Esophagus muscularis mucosa (tissue), 4 donors: ENCODE data around the gene NT5M. TPM values are rescaled to one million over a fixed set of nuclear protein-coding genes. Genes with fewer than 3 reads are reported as not detected.

Experiments
- DNase-seq: peaks from one replicate; pipeline ENCODE4 v3.0.0-alpha.2; 2017; ENCODE audit errors: extremely low spot score
- H3K27ac ChIP-seq, 4 donors: fragments of 200-600 bp; sonication (generic); replicated peaks in 1 of 4; 1 replicate in 3 of 4; 2 replicates in 1 of 4; pipeline ENCODE4 v1.5.1; 2016 to 2019; ENCODE audit warnings: mild to moderate bottlenecking in 1 of 4
- H3K27me3 ChIP-seq, 4 donors: fragments of 200-600 bp; sonication (generic); one replicate each; pipeline versions ENCODE4 v1.5.1 to v1.6.0; 2016 to 2019
- H3K36me3 ChIP-seq, 4 donors: fragments of 200-600 bp; sonication (generic); one replicate each; pipeline ENCODE4 v1.5.1; 2016 to 2019
- H3K4me1 ChIP-seq, 4 donors: fragments of 200-600 bp; sonication (generic); one replicate each; pipeline ENCODE4 v1.5.1; 2016 to 2019
- H3K4me3 ChIP-seq, 4 donors: fragments of 200-600 bp; sonication (generic); 1 replicate in 2 of 4; 2 replicates in 2 of 4; pipeline ENCODE4 v1.5.1; 2016 to 2019; ENCODE audit warnings: mild to moderate bottlenecking in 4 of 4, moderate library complexity in 1 of 4
- H3K9me3 ChIP-seq, 4 donors: fragments of 200-600 bp; sonication (generic); 1 replicate in 3 of 4; 2 replicates in 1 of 4; pipeline ENCODE4 v1.5.1; 2016 to 2019
- CTCF ChIP-seq, 3 experiments: fragments of 200-600 bp in 2 of 3; fragments of 450-650 bp in 1 of 3; sonication (generic) in 2 of 3; IDR thresholded peaks; one replicate each; pipeline ENCODE4 v1.5.1; 2017 to 2019; ENCODE audit warnings: antibody characterized with exemption in 3 of 3, mild to moderate bottlenecking in 2 of 3, moderate library complexity in 1 of 3
- EP300 ChIP-seq: sonication (generic); formaldehyde crosslinking; IDR thresholded peaks from one replicate; pipeline ENCODE4 v1.6.1; 2017; ENCODE audit warnings: antibody characterized with exemption
- POLR2A ChIP-seq: fragments of 450-650 bp; IDR thresholded peaks from one replicate; pipeline ENCODE4 v1.6.1; 2017; ENCODE audit warnings: antibody characterized with exemption, moderate library complexity, mild to moderate bottlenecking, low read depth
- POLR2AphosphoS5 ChIP-seq, 2 donors: sonication (generic); formaldehyde crosslinking; IDR thresholded peaks; one replicate each; pipeline ENCODE4 v1.6.1; 2017; ENCODE audit warnings: antibody characterized with exemption in 2 of 2
- WGBS: methylation state at CpG from one replicate; pipeline ENCODE4 v1.1.5; 2018; 5-methylcytosine and 5-hydroxymethylcytosine counted together
- intact Hi-C: fragments of 100-400 bp; cut with DNase I; formaldehyde crosslinking; loops from one replicate; pipeline ENCODE4 v1.15.1; 2023
- total RNA-seq, 4 donors: library from RNA; depleted of rRNA; stranded (reverse); fragments of >200 nt; gene quantifications; one replicate each; pipeline versions ENCODE4 v1.1.0 to v1.2.1, GENCODE V29; 2016

The NT5M gene
- total RNA-seq, 4 donors from 2014 or later: 4.3 to 11.5 (median 7.0) TPM

- Histone ChIP-seq H3K9me3 (peaks cover 0 to 4% (median 0%) of the 10 kb centered on the region in 4 donors), H3K4me1 (peaks cover 7 to 21% (median 14%) of the 10 kb centered on the region in 4 donors), H3K4me3 (no peak overlapping the region), H3K36me3 (no peaks in the 10 kb centered on the region), H3K27me3 (peaks cover 0 to 47% (median 2%) of the 10 kb centered on the region in 4 donors), H3K27ac (no peak overlapping the region)
- no peak for DNase-seq
- intact Hi-C loops: loop anchor here (1.0 to 10.0 kb wide), 3 partner anchors 140 to 287 kb away; partner anchors contain the start of gene RASD1
- WGBS: 29% methylated on average over 10 of the region's 14 CpGs
- TF ChIP-seq CTCF (IDR thresholded peaks at IDR 0.05): peak; percentile 85 to 93 (median 86)
- peak; percentile 51 to 55 for TF ChIP-seq POLR2AphosphoS5 (IDR thresholded peaks at IDR 0.05)
- TF ChIP-seq POLR2A: no peak
These were observed 51.6 kb downstream of the NT5M start for GRCh38 chr17:17354560-17355349.

- peaks cover 0 to 47% (median 2%) of the 10 kb centered on the region in 4 donors for H3K27me3 ChIP-seq
- TF ChIP-seq POLR2AphosphoS5 (IDR thresholded peaks at IDR 0.05): no peak
- DNase-seq: no peak
- H3K9me3 ChIP-seq: peaks cover 0 to 4% (median 0%) of the 10 kb centered on the region in 4 donors
- intact Hi-C loops: loop anchor here (1.0 to 10.0 kb wide), 3 partner anchors 139 to 286 kb away; partner anchors contain the start of gene RASD1
- no peaks in the 10 kb centered on the region for H3K36me3 ChIP-seq
- no peak overlapping the region for H3K4me3 ChIP-seq
- 68% methylated on average over 11 of the region's 12 CpGs for WGBS
- no peak overlapping the region for H3K27ac ChIP-seq
- H3K4me1 ChIP-seq: peaks cover 7 to 21% (median 14%) of the 10 kb centered on the region in 4 donors
These were observed 52.3 kb downstream of the NT5M start for GRCh38 chr17:17355426-17355825.

GRCh38 chr17:17356149-17356930 lies 53.2 kb downstream of the NT5M start:
- TF ChIP-seq POLR2AphosphoS5 (IDR thresholded peaks at IDR 0.05) (no peak), EP300 (no peak), CTCF (IDR thresholded peaks at IDR 0.05) (peak; percentile 96 to 98 (median 98))
- peaks cover 7 to 21% (median 14%) of the 10 kb centered on the region in 4 donors for H3K4me1 ChIP-seq
- 64% methylated on average over 5 of the region's 10 CpGs for WGBS
- no peak overlapping the region for H3K4me3 ChIP-seq
- H3K27ac ChIP-seq: no peak overlapping the region
- H3K27me3 ChIP-seq: peaks cover 0 to 39% (median 2%) of the 10 kb centered on the region in 4 donors
- intact Hi-C loops: loop anchor here (5.0 to 10.0 kb wide), 2 partner anchors 138 to 216 kb away; partner anchors contain the start of gene RASD1
- H3K9me3 ChIP-seq: peaks cover 0 to 4% (median 0%) of the 10 kb centered on the region in 4 donors
- H3K36me3 ChIP-seq: no peaks in the 10 kb centered on the region
- no peak for DNase-seq

- 89% methylated on average over 10 of the region's 10 CpGs for WGBS
- TF ChIP-seq EP300 (no peak), POLR2AphosphoS5 (IDR thresholded peaks at IDR 0.05) (no peak), POLR2A (no peak), CTCF (IDR thresholded peaks at IDR 0.05) (no peak)
- Histone ChIP-seq H3K4me1 (peaks cover 5 to 19% (median 13%) of the 10 kb centered on the region in 4 donors), H3K9me3 (peaks cover 0 to 4% (median 0%) of the 10 kb centered on the region in 4 donors), H3K27ac (no peak overlapping the region), H3K36me3 (no peaks in the 10 kb centered on the region), H3K4me3 (no peak overlapping the region), H3K27me3 (peaks cover 0 to 38% (median 2%) of the 10 kb centered on the region in 4 donors)
- intact Hi-C loops: loop anchor here (5.0 to 10.0 kb wide), 2 partner anchors 138 to 215 kb away; partner anchors contain the start of gene RASD1
- no peak for DNase-seq
These were observed 53.7 kb downstream of the NT5M start for GRCh38 chr17:17356931-17357270.
